Nephron (organoid): ENCODE measurements around the gene LRRTM4.

Experiments
- H3K27ac Mint-ChIP-seq, 3 experiments: 2 replicates each; pipeline ENCODE4 v1.8.0; 2020; ENCODE audit warnings: mixed read lengths in 3 of 3, mild to moderate bottlenecking in 2 of 3, moderate library complexity in 1 of 3
- H3K27me3 Mint-ChIP-seq: 2 replicates; pipeline ENCODE4 v1.8.0; 2021; ENCODE audit warnings: low read depth, mild to moderate bottlenecking, moderate library complexity, mixed read lengths
- H3K36me3 Mint-ChIP-seq: 2 replicates; pipeline ENCODE4 v1.8.0; 2020; ENCODE audit warnings: low read depth, mixed read lengths
- H3K4me1 Mint-ChIP-seq: 2 replicates; pipeline ENCODE4 v1.8.0; 2020; ENCODE audit warnings: mixed read lengths
- H3K4me3 Mint-ChIP-seq, 3 experiments: 2 replicates each; pipeline ENCODE4 v1.8.0; 2020; ENCODE audit warnings: mild to moderate bottlenecking in 3 of 3, mixed read lengths in 3 of 3, moderate library complexity in 2 of 3
- H3K9me3 Mint-ChIP-seq: 2 replicates; pipeline ENCODE4 v1.8.0; 2020; ENCODE audit warnings: mixed read lengths
- CTCF ChIP-seq, 3 experiments: fragments of 200-600 bp; sonication (generic); IDR thresholded peaks; one replicate each; pipeline ENCODE4 v1.5.0; 2021; ENCODE audit warnings: antibody characterized with exemption in 3 of 3; ENCODE audit not compliant: unreplicated experiment in 3 of 3

Gene LRRTM4

GRCh38 chr2:77271262-77271661, 250.9 kb downstream of the LRRTM4 start:
- H3K27ac Mint-ChIP-seq: no peak overlapping the region
- no peak overlapping the region for H3K4me3 Mint-ChIP-seq
- H3K27me3 Mint-ChIP-seq: no peaks in the 10 kb centered on the region
- H3K4me1 Mint-ChIP-seq: no peaks in the 10 kb centered on the region
- H3K36me3 Mint-ChIP-seq: no peaks in the 10 kb centered on the region
- no peaks in the 10 kb centered on the region for H3K9me3 Mint-ChIP-seq
- no peak for TF ChIP-seq CTCF (IDR thresholded peaks at IDR 0.05; ENCODE audit: unreplicated experiment in 3 of 3)

- H3K27ac Mint-ChIP-seq: no peak overlapping the region
These were observed 251.7 kb downstream of the LRRTM4 start for GRCh38 chr2:77270433-77270832.

GRCh38 chr2:77268626-77269025, 253.6 kb downstream of the LRRTM4 start:
- no peaks in the 10 kb centered on the region for H3K9me3 Mint-ChIP-seq
- H3K27ac Mint-ChIP-seq: no peak overlapping the region
- no peak overlapping the region for H3K4me3 Mint-ChIP-seq
- no peaks in the 10 kb centered on the region for H3K4me1 Mint-ChIP-seq
- H3K27me3 Mint-ChIP-seq: no peaks in the 10 kb centered on the region
- no peak for TF ChIP-seq CTCF (IDR thresholded peaks at IDR 0.05; ENCODE audit: unreplicated experiment in 3 of 3)
- H3K36me3 Mint-ChIP-seq: no peaks in the 10 kb centered on the region

More at GRCh38 chr2:77270433-77270832, 251.7 kb downstream of the LRRTM4 start:
- no peak overlapping the region for H3K4me3 Mint-ChIP-seq
- H3K4me1 Mint-ChIP-seq: no peaks in the 10 kb centered on the region
- H3K27me3 Mint-ChIP-seq: no peaks in the 10 kb centered on the region
- no peaks in the 10 kb centered on the region for H3K9me3 Mint-ChIP-seq
- H3K36me3 Mint-ChIP-seq: no peaks in the 10 kb centered on the region
- TF ChIP-seq CTCF (IDR thresholded peaks at IDR 0.05; ENCODE audit: unreplicated experiment in 3 of 3): no peak

GRCh38 chr2:77232909-77233425, 289.2 kb downstream of the LRRTM4 start:
- no peaks in the 10 kb centered on the region for H3K36me3 Mint-ChIP-seq
- no peak overlapping the region for H3K27ac Mint-ChIP-seq
- H3K4me1 Mint-ChIP-seq: peaks cover 17% of the 10 kb centered on the region
- no peaks in the 10 kb centered on the region for H3K27me3 Mint-ChIP-seq
- peaks cover 4% of the 10 kb centered on the region for H3K9me3 Mint-ChIP-seq
- no peak for TF ChIP-seq CTCF (IDR thresholded peaks at IDR 0.05; ENCODE audit: unreplicated experiment in 3 of 3)
- H3K4me3 Mint-ChIP-seq: no peak overlapping the region

- Mint-ChIP-seq H3K4me1 (peaks cover 17% of the 10 kb centered on the region), H3K36me3 (no peaks in the 10 kb centered on the region), H3K4me3 (no peak overlapping the region), H3K9me3 (no peaks in the 10 kb centered on the region), H3K27ac (peak overlapping the region in 2 of 3 experiments; percentile 30 to 71), H3K27me3 (no peaks in the 10 kb centered on the region)
- no peak for TF ChIP-seq CTCF (IDR thresholded peaks at IDR 0.05; ENCODE audit: unreplicated experiment in 3 of 3)
These were observed 293.8 kb downstream of the LRRTM4 start for GRCh38 chr2:77228391-77228790.

- Mint-ChIP-seq H3K27ac (no peak overlapping the region), H3K36me3 (no peaks in the 10 kb centered on the region), H3K4me1 (no peaks in the 10 kb centered on the region), H3K4me3 (no peak overlapping the region), H3K27me3 (no peaks in the 10 kb centered on the region), H3K9me3 (no peaks in the 10 kb centered on the region)
- TF ChIP-seq CTCF (IDR thresholded peaks at IDR 0.05; ENCODE audit: unreplicated experiment in 3 of 3): no peak
These were observed 311.5 kb downstream of the LRRTM4 start for GRCh38 chr2:77210725-77211124.
